HepG2 (cell line): ENCODE results near the gene DCTN2. TPM values are rescaled to one million over a fixed set of nuclear protein-coding genes. Genes with fewer than 3 reads are reported as not detected.
A peak's percentile ranks its signal among the peaks of the same experiment; 100 is the strongest.

Experiments
- KDM4B ChIP-seq: sonication (generic); formaldehyde crosslinking; IDR thresholded peaks from 2 replicates; pipeline ENCODE4 v1.4.0; 2020; ENCODE audit warnings: missing genetic modification reagents
- KDM6A ChIP-seq: IDR thresholded peaks from 2 replicates; pipeline ENCODE4 v1.6.1; 2016; ENCODE audit warnings: low read depth
- POLR2G ChIP-seq: fragments of 200-400 bp; formaldehyde crosslinking; IDR thresholded peaks from 2 replicates; pipeline ENCODE4 v1.6.1; 2018; ENCODE audit warnings: mild to moderate bottlenecking, low read depth, low read length, moderate library complexity
- XRCC5 ChIP-seq: fragments of 200-400 bp; formaldehyde crosslinking; optimal IDR thresholded peaks from 2 replicates; pipeline ENCODE3; 2017; ENCODE audit warnings: mild to moderate bottlenecking, low read length
- ZNF800 ChIP-seq: sonication (generic); formaldehyde crosslinking; IDR thresholded peaks from 2 replicates; pipeline ENCODE4 v1.4.0; 2020; ENCODE audit warnings: missing genetic modification reagents
- polyA plus RNA-seq, 8 experiments: library from polyadenylated mRNA; depleted of rRNA in 3 of 8; stranded (reverse) in 7 of 8; unstranded in 1 of 8; fragments of >200 nt; fragmentation: Illumina TruSeq in 4 of 8; extraction: Trizol in 4 of 8; gene quantifications; 2 replicates each; pipeline versions ENCODE4 v1.2.1 to v1.2.3, GENCODE V29; 2011 to 2016; ENCODE audit warnings: low read depth in 4 of 8, missing spikeins in 1 of 8, mixed read lengths in 1 of 8; ENCODE audit not compliant: insufficient read depth in 1 of 8
- total RNA-seq, 5 experiments: library from RNA; depleted of rRNA; stranded (reverse); fragments of >200 nt; fragmentation: Illumina TruSeq; extraction: Trizol; gene quantifications; 2 replicates each; pipeline ENCODE4 v1.2.3, GENCODE V29; 2016; ENCODE audit warnings: low read depth in 1 of 5
- TF ChIP-seq, protein P1 (sequence below): sonication (generic); formaldehyde crosslinking; IDR thresholded peaks from 2 replicates; pipeline ENCODE4 v1.4.0; 2020; ENCODE audit warnings: mild to moderate bottlenecking, missing genetic modification reagents
- TF ChIP-seq, protein P2 (sequence below): sonication (generic); formaldehyde crosslinking; IDR thresholded peaks from 2 replicates; pipeline ENCODE4 v1.4.0; 2020; ENCODE audit warnings: missing genetic modification reagents, mild to moderate bottlenecking, borderline replicate concordance
- TF ChIP-seq, protein P3 (sequence below): sonication (generic); formaldehyde crosslinking; IDR thresholded peaks from 2 replicates; pipeline ENCODE4 v1.4.0; 2020; ENCODE audit warnings: missing genetic modification reagents, borderline replicate concordance
- TF ChIP-seq, protein P4 (sequence below): IDR thresholded peaks from 2 replicates; pipeline ENCODE4 v1.6.1; 2012; ENCODE audit warnings: inconsistent platforms
- TF ChIP-seq, protein P5 (sequence below): sonication (generic); formaldehyde crosslinking; IDR thresholded peaks from 2 replicates; pipeline ENCODE4 v1.4.0; 2020; ENCODE audit warnings: mild to moderate bottlenecking, missing genetic modification reagents

The DCTN2 gene
- total and polyA plus RNA-seq, 2 of the 13 experiments (the other 11 are each of a cell fraction or from before 2014, with no cell fraction given): 72.0 to 77.4 TPM

DNA sequence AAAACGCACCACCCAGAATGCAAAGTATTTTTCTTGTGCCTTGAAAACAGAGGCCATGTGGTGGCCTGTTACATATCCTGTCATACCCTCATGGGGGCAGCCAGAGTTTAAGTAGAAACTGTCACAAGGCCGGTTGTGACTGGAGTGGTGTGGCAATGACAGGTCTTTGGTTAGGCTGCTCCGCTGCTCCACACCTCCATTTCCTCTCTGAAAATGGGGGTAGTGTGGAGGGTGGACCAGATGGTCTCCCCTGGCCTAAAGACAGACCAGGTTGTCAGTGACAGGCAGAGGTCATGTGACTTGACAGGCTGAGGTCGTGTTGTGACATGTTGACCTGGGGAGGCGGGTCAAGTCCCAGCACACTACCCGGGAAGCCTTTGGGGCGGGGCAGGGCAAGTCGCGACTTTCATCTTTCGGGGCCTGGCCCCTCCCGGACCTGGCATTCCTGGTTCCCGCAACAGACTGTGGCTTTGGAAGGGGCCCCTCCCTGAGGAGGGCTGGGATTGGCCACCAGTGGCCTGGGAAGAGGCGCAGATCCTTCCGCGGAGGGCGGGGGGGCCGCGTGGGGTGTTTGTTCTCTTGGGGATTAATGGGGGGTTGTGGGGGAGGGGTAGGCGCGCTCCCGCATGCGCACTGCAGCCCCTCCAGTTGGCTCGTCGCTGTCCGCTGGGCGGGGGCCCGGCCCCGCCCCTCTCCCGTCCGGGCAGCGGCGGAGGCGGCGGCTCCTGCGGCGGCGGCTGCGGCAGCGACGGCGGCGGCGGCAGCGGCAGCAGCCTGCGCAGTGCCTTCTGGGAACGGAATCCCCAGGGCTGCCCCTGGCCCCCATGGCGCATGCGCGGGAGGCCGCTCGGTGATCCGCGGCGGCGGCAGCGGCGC, 24.7 kb downstream of the DCTN2 start, which contains the start of gene MBD6 (continued):
- TF ChIP-seq, protein P1, sequence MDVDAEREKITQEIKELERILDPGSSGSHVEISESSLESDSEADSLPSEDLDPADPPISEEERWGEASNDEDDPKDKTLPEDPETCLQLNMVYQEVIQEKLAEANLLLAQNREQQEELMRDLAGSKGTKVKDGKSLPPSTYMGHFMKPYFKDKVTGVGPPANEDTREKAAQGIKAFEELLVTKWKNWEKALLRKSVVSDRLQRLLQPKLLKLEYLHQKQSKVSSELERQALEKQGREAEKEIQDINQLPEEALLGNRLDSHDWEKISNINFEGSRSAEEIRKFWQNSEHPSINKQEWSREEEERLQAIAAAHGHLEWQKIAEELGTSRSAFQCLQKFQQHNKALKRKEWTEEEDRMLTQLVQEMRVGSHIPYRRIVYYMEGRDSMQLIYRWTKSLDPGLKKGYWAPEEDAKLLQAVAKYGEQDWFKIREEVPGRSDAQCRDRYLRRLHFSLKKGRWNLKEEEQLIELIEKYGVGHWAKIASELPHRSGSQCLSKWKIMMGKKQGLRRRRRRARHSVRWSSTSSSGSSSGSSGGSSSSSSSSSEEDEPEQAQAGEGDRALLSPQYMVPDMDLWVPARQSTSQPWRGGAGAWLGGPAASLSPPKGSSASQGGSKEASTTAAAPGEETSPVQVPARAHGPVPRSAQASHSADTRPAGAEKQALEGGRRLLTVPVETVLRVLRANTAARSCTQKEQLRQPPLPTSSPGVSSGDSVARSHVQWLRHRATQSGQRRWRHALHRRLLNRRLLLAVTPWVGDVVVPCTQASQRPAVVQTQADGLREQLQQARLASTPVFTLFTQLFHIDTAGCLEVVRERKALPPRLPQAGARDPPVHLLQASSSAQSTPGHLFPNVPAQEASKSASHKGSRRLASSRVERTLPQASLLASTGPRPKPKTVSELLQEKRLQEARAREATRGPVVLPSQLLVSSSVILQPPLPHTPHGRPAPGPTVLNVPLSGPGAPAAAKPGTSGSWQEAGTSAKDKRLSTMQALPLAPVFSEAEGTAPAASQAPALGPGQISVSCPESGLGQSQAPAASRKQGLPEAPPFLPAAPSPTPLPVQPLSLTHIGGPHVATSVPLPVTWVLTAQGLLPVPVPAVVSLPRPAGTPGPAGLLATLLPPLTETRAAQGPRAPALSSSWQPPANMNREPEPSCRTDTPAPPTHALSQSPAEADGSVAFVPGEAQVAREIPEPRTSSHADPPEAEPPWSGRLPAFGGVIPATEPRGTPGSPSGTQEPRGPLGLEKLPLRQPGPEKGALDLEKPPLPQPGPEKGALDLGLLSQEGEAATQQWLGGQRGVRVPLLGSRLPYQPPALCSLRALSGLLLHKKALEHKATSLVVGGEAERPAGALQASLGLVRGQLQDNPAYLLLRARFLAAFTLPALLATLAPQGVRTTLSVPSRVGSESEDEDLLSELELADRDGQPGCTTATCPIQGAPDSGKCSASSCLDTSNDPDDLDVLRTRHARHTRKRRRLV: 0 out of 2 replicates have a peak, but pooled peaks have one; percentile 42
- TF ChIP-seq XRCC5 (peak; percentile 74), POLR2G (peak; percentile 9; the same call in 1 of the 2 replicates), KDM6A (CRISPR knock-in tag) (0 out of 2 replicates have a peak, but pooled peaks have one; percentile 49), KDM4B (peak; percentile 10; the same call in 1 of the 2 replicates), ZNF800 (CRISPR knock-in tag) (no peak)
- TF ChIP-seq, protein P2, sequence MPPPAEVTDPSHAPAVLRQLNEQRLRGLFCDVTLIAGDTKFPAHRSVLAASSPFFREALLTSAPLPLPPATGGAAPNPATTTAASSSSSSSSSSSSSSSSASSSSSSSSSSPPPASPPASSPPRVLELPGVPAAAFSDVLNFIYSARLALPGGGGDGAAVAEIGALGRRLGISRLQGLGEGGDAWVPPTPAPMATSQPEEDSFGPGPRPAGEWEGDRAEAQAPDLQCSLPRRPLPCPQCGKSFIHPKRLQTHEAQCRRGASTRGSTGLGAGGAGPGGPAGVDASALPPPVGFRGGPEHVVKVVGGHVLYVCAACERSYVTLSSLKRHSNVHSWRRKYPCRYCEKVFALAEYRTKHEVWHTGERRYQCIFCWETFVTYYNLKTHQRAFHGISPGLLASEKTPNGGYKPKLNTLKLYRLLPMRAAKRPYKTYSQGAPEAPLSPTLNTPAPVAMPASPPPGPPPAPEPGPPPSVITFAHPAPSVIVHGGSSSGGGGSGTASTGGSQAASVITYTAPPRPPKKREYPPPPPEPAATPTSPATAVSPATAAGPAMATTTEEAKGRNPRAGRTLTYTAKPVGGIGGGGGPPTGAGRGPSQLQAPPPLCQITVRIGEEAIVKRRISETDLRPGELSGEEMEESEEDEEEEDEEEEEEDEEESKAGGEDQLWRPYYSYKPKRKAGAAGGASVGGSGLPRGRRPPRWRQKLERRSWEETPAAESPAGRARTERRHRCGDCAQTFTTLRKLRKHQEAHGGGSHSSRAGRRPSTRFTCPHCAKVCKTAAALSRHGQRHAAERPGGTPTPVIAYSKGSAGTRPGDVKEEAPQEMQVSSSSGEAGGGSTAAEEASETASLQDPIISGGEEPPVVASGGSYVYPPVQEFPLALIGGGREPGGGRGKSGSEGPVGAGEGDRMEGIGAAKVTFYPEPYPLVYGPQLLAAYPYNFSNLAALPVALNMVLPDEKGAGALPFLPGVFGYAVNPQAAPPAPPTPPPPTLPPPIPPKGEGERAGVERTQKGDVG (CRISPR knock-in tag): 0 out of 2 replicates have a peak, but pooled peaks have one; percentile 22
- TF ChIP-seq, protein P3, sequence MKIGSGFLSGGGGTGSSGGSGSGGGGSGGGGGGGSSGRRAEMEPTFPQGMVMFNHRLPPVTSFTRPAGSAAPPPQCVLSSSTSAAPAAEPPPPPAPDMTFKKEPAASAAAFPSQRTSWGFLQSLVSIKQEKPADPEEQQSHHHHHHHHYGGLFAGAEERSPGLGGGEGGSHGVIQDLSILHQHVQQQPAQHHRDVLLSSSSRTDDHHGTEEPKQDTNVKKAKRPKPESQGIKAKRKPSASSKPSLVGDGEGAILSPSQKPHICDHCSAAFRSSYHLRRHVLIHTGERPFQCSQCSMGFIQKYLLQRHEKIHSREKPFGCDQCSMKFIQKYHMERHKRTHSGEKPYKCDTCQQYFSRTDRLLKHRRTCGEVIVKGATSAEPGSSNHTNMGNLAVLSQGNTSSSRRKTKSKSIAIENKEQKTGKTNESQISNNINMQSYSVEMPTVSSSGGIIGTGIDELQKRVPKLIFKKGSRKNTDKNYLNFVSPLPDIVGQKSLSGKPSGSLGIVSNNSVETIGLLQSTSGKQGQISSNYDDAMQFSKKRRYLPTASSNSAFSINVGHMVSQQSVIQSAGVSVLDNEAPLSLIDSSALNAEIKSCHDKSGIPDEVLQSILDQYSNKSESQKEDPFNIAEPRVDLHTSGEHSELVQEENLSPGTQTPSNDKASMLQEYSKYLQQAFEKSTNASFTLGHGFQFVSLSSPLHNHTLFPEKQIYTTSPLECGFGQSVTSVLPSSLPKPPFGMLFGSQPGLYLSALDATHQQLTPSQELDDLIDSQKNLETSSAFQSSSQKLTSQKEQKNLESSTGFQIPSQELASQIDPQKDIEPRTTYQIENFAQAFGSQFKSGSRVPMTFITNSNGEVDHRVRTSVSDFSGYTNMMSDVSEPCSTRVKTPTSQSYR (CRISPR knock-in tag): peak; percentile 86
- TF ChIP-seq, protein P4, sequence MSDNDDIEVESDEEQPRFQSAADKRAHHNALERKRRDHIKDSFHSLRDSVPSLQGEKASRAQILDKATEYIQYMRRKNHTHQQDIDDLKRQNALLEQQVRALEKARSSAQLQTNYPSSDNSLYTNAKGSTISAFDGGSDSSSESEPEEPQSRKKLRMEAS: peak; percentile 77
- TF ChIP-seq, protein P5, sequence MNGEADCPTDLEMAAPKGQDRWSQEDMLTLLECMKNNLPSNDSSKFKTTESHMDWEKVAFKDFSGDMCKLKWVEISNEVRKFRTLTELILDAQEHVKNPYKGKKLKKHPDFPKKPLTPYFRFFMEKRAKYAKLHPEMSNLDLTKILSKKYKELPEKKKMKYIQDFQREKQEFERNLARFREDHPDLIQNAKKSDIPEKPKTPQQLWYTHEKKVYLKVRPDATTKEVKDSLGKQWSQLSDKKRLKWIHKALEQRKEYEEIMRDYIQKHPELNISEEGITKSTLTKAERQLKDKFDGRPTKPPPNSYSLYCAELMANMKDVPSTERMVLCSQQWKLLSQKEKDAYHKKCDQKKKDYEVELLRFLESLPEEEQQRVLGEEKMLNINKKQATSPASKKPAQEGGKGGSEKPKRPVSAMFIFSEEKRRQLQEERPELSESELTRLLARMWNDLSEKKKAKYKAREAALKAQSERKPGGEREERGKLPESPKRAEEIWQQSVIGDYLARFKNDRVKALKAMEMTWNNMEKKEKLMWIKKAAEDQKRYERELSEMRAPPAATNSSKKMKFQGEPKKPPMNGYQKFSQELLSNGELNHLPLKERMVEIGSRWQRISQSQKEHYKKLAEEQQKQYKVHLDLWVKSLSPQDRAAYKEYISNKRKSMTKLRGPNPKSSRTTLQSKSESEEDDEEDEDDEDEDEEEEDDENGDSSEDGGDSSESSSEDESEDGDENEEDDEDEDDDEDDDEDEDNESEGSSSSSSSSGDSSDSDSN (CRISPR knock-in tag): 0 out of 2 replicates have a peak, but pooled peaks have one; percentile 32
